H1 (cell line): ENCODE data around the gene ZNF697. TPM values are rescaled to one million over a fixed set of nuclear protein-coding genes. Genes with fewer than 3 reads are reported as not detected.

Source experiments
- CTCF ChIA-PET: fragments of 300-600 bp; sonication (Branson Sonifier 250); formaldehyde crosslinking; loops from one replicate; lab custom pipeline; 2021; ENCODE audit not compliant: partially characterized antibody; lab: Charles Lee
- POLR2A ChIA-PET: fragments of 300-600 bp; sonication (Branson Sonifier 250); formaldehyde crosslinking; loops from one replicate; lab custom pipeline; 2021; ENCODE audit warnings: inconsistent platforms; ENCODE audit not compliant: partially characterized antibody; lab: Charles Lee
- DNase-seq, 2 experiments: peaks; one replicate each; pipeline versions ENCODE4 v3.0.0 to v3.0.0-alpha.2; 2010 to 2022; ENCODE audit warnings: low spot score in 2 of 2, low read depth in 1 of 2, mixed read lengths in 1 of 2
- FAIRE-seq: peaks from 2 replicates; lab custom pipeline; 2011; peaks lifted over from hg19 to GRCh38; lab: Jason Lieb, UNC
- H2AFZ ChIP-seq: 2 replicates; pipeline ENCODE4 v1.8.1; 2012; ENCODE audit warnings: low read length, inconsistent platforms
- H2AK5ac ChIP-seq: 2 replicates; pipeline ENCODE4 v1.6.1; 2013; ENCODE audit warnings: low read depth, low read length
- H2BK120ac ChIP-seq: replicated peaks from 2 replicates; pipeline ENCODE3; 2013; ENCODE audit warnings: low read depth, low read length, inconsistent platforms
- H2BK12ac ChIP-seq: 2 replicates; pipeline ENCODE4 v1.6.1; 2013; ENCODE audit warnings: low read depth, low read length
- H2BK15ac ChIP-seq: 2 replicates; pipeline ENCODE4 v1.6.1; 2013; ENCODE audit warnings: low read length
- H2BK20ac ChIP-seq: 2 replicates; pipeline ENCODE4 v1.6.1; 2013; ENCODE audit warnings: low read length
- H2BK5ac ChIP-seq: 2 replicates; pipeline ENCODE4 v1.6.1; 2013; ENCODE audit warnings: low read depth, low read length
- H3K14ac ChIP-seq: 2 replicates; pipeline ENCODE4 v1.6.1; 2013; ENCODE audit warnings: inconsistent platforms; ENCODE audit not compliant: insufficient read length
- H3K18ac ChIP-seq: 2 replicates; pipeline ENCODE4 v1.6.1; 2013; ENCODE audit warnings: low read length; ENCODE audit errors: extremely low read depth
- H3K23ac ChIP-seq: 2 replicates; pipeline ENCODE4 v1.6.1; 2013; ENCODE audit warnings: inconsistent platforms; ENCODE audit not compliant: insufficient read length
- H3K23me2 ChIP-seq: 2 replicates; pipeline ENCODE4 v1.6.1; 2013; ENCODE audit warnings: low read depth, low read length
- H3K27ac ChIP-seq: 2 replicates; pipeline ENCODE4 v1.6.1; 2011; ENCODE audit warnings: low read depth, low read length, inconsistent platforms
- H3K27me3 ChIP-seq, 4 experiments: replicated peaks in 1 of 4; 1 replicate in 1 of 4; 2 replicates in 3 of 4; pipeline versions ENCODE4 v1.6.1 to v1.8.1; 2011 to 2013; ENCODE audit warnings: low read length in 3 of 4, mild to moderate bottlenecking in 3 of 4, inconsistent platforms in 2 of 4, mixed read lengths in 2 of 4, moderate library complexity in 1 of 4; ENCODE audit not compliant: control insufficient read depth in 3 of 4, insufficient read depth in 3 of 4; ENCODE audit errors: extremely low read depth in 1 of 4
- H3K36me3 ChIP-seq, 4 experiments: 2 replicates each; pipeline versions ENCODE4 v1.6.1 to v1.8.1; 2011 to 2013; ENCODE audit warnings: mild to moderate bottlenecking in 4 of 4, low read length in 3 of 4, moderate library complexity in 2 of 4, control low read depth in 1 of 4, inconsistent platforms in 1 of 4; ENCODE audit not compliant: insufficient read depth in 4 of 4, control insufficient read depth in 2 of 4
- H3K4ac ChIP-seq: replicated peaks from 2 replicates; pipeline ENCODE3; 2013; ENCODE audit warnings: low read length, low read depth, mixed read lengths, inconsistent platforms; ENCODE audit not compliant: insufficient read length
- H3K4me1 ChIP-seq, 4 experiments: replicated peaks in 1 of 4; 1 replicate in 1 of 4; 2 replicates in 3 of 4; pipeline versions ENCODE4 v1.6.1 to v1.8.1; 2011 to 2013; ENCODE audit warnings: low read length in 3 of 4, inconsistent platforms in 2 of 4, mixed read lengths in 1 of 4; ENCODE audit not compliant: insufficient read depth in 4 of 4, control insufficient read depth in 3 of 4
- H3K4me2 ChIP-seq, 2 experiments: 2 replicates each; pipeline versions ENCODE4 v1.6.1 to v1.8.1; 2011 to 2013; ENCODE audit warnings: low read depth in 2 of 2, low read length in 2 of 2, control low read depth in 1 of 2, inconsistent platforms in 1 of 2, mild to moderate bottlenecking in 1 of 2; ENCODE audit not compliant: insufficient read depth in 1 of 2
- H3K4me3 ChIP-seq, 4 experiments: fragments of 200-600, 300-600 bp in 1 of 4; sonication (generic), shearing (Covaris generic), sonication (Bioruptor Twin) in 1 of 4; 2 replicates each; pipeline versions ENCODE4 v1.5.1 to v1.8.1; 2011 to 2016; ENCODE audit warnings: low read length in 4 of 4, low read depth in 3 of 4, control low read depth in 2 of 4, inconsistent platforms in 2 of 4, mild to moderate bottlenecking in 2 of 4, mixed read lengths in 1 of 4, moderate library complexity in 1 of 4; ENCODE audit not compliant: insufficient read depth in 2 of 4; ENCODE audit errors: extremely low read depth in 1 of 4
- H3K56ac ChIP-seq: replicated peaks from 2 replicates; pipeline ENCODE3; 2013; ENCODE audit warnings: low read depth, mild to moderate bottlenecking, mixed read lengths, low read length, inconsistent platforms; ENCODE audit not compliant: insufficient read length
- H3K79me1 ChIP-seq: 2 replicates; pipeline ENCODE4 v1.6.1; 2013; ENCODE audit warnings: low read depth, low read length, control low read depth
- H3K79me2 ChIP-seq, 2 experiments: 2 replicates each; pipeline versions ENCODE4 v1.6.1 to v1.8.1; 2012 to 2013; ENCODE audit warnings: low read length in 2 of 2, mild to moderate bottlenecking in 2 of 2, inconsistent platforms in 1 of 2; ENCODE audit not compliant: insufficient read depth in 2 of 2, control insufficient read depth in 1 of 2
- H3K9ac ChIP-seq, 4 experiments: replicated peaks in 1 of 4; 1 replicate in 1 of 4; 2 replicates in 3 of 4; pipeline versions ENCODE4 v1.6.1 to v1.8.1; 2011 to 2013; ENCODE audit warnings: low read depth in 3 of 4, low read length in 3 of 4, control low read depth in 2 of 4, mild to moderate bottlenecking in 2 of 4, moderate library complexity in 2 of 4, inconsistent platforms in 1 of 4; ENCODE audit errors: extremely low read depth in 1 of 4
- H3K9me3 ChIP-seq, 2 experiments: 2 replicates each; pipeline versions ENCODE4 v1.6.1 to v1.8.1; 2012 to 2013; ENCODE audit warnings: mild to moderate bottlenecking in 2 of 2, moderate library complexity in 2 of 2, control low read depth in 1 of 2, inconsistent platforms in 1 of 2, low read depth in 1 of 2, low read length in 1 of 2, mixed read lengths in 1 of 2; ENCODE audit not compliant: insufficient read depth in 2 of 2
- H4K20me1 ChIP-seq, 2 experiments: replicated peaks in 1 of 2; 2 replicates each; pipeline versions ENCODE3 to v1.8.1; 2011 to 2013; ENCODE audit warnings: inconsistent platforms in 2 of 2, low read length in 2 of 2, mild to moderate bottlenecking in 1 of 2; ENCODE audit not compliant: insufficient read depth in 2 of 2, control insufficient read depth in 1 of 2
- H4K5ac ChIP-seq: 2 replicates; pipeline ENCODE4 v1.6.1; 2013; ENCODE audit warnings: low read length, low read depth, mixed read lengths, inconsistent platforms; ENCODE audit not compliant: insufficient read length
- H4K8ac ChIP-seq: 2 replicates; pipeline ENCODE4 v1.8.0; 2013; ENCODE audit warnings: mild to moderate bottlenecking, moderate library complexity, low read length, inconsistent platforms; ENCODE audit not compliant: insufficient read depth; ENCODE audit errors: extremely low read depth
- H4K91ac ChIP-seq: replicated peaks from 2 replicates; pipeline ENCODE3; 2013; ENCODE audit warnings: low read length, mixed read lengths, inconsistent platforms; ENCODE audit not compliant: insufficient read length
- CHD2 ChIP-seq: IDR thresholded peaks from 2 replicates; pipeline ENCODE4 v1.6.1; 2012; ENCODE audit warnings: low read length, improper control_type of control experiment
- EP300 ChIP-seq, 2 experiments: IDR thresholded peaks; 1 replicate in 1 of 2; 2 replicates in 1 of 2; pipeline ENCODE4 v1.6.1; 2011 to 2012; ENCODE audit warnings: low read depth in 2 of 2, low read length in 2 of 2, mild to moderate bottlenecking in 2 of 2, borderline replicate concordance in 1 of 2, inconsistent platforms in 1 of 2, moderate library complexity in 1 of 2
- GABPA ChIP-seq: IDR thresholded peaks from 2 replicates; pipeline ENCODE4 v1.6.1; 2011; ENCODE audit warnings: mild to moderate bottlenecking, low read length, moderate library complexity, borderline replicate concordance; ENCODE audit not compliant: insufficient read depth
- GTF2F1 ChIP-seq: IDR thresholded peaks from 2 replicates; pipeline ENCODE4 v1.6.1; 2012; ENCODE audit warnings: low read depth, low read length, improper control_type of control experiment, borderline replicate concordance
- HDAC2 ChIP-seq, 2 experiments: fragments of 300-600 bp in 1 of 2; sonication (generic) in 1 of 2; IDR thresholded peaks; 2 replicates each; pipeline ENCODE4 v1.6.1; 2011 to 2012; ENCODE audit warnings: low read depth in 2 of 2, low read length in 2 of 2, mild to moderate bottlenecking in 2 of 2, moderate library complexity in 2 of 2, borderline replicate concordance in 1 of 2, inconsistent platforms in 1 of 2
- KDM4A ChIP-seq: IDR thresholded peaks from one replicate; pipeline ENCODE4 v1.7.1; 2012; ENCODE audit warnings: low read depth, mild to moderate bottlenecking, moderate library complexity, low read length, inconsistent platforms; ENCODE audit not compliant: severe bottlenecking
- KDM5A ChIP-seq: fragments of 200-600 bp; IDR thresholded peaks from 2 replicates; pipeline ENCODE4 v1.7.1; 2012; ENCODE audit warnings: mild to moderate bottlenecking, low read length, inconsistent platforms, mixed read lengths
- RAD21 ChIP-seq, 2 experiments: IDR thresholded peaks in 1 of 2; conservative IDR thresholded peaks in 1 of 2; 2 replicates each; pipeline ENCODE4 v1.6.1; 2011; ENCODE audit warnings: low read depth in 2 of 2, low read length in 2 of 2, improper control_type of control experiment in 1 of 2, inconsistent platforms in 1 of 2, mild to moderate bottlenecking in 1 of 2, moderate library complexity in 1 of 2
- SIX5 ChIP-seq: IDR thresholded peaks from 2 replicates; pipeline ENCODE4 v1.6.1; 2011; ENCODE audit warnings: mild to moderate bottlenecking, low read depth, low read length
- SP1 ChIP-seq: IDR thresholded peaks from 2 replicates; pipeline ENCODE4 v1.6.1; 2011; ENCODE audit warnings: low read depth, low read length
- SRF ChIP-seq: IDR thresholded peaks from 2 replicates; pipeline ENCODE4 v1.6.1; 2011; ENCODE audit warnings: mild to moderate bottlenecking, low read depth, low read length, moderate library complexity
- TAF7 ChIP-seq: optimal IDR thresholded peaks from 2 replicates; pipeline ENCODE3; 2011; ENCODE audit warnings: low read depth, mild to moderate bottlenecking, inconsistent platforms, low read length, moderate library complexity, borderline replicate concordance
- WGBS, 2 experiments: shearing (Covaris generic) in 1 of 2; methylation state at CpG; one replicate each; pipeline versions ENCODE4 v1.1.6 to v1.1.7; 2013 to 2015; ENCODE audit warnings: low lambda C conversion rate in 2 of 2, mixed read lengths in 2 of 2, inconsistent platforms in 1 of 2, low coverage in 1 of 2, missing lambda C conversion rate in 1 of 2; ENCODE audit not compliant: insufficient replicate concordance in 2 of 2, insufficient coverage in 1 of 2, insufficient read length in 1 of 2; ENCODE audit errors: extremely low coverage in 1 of 2, missing lambda C conversion rate in 1 of 2; 5-methylcytosine and 5-hydroxymethylcytosine counted together
- polyA plus RNA-seq, 7 experiments: library from polyadenylated mRNA; depleted of rRNA in 3 of 7; stranded (reverse) in 5 of 7; unstranded in 2 of 7; fragments of >200 nt in 5 of 7; fragments of 200-250 nt in 2 of 7; gene quantifications; 1 replicate in 5 of 7; 2 replicates in 1 of 7; 4 replicates in 1 of 7; pipeline versions ENCODE4 v1.2.1 to v1.2.3, GENCODE V29; 2011 to 2013; ENCODE audit warnings: missing spikeins in 2 of 7, mixed read lengths in 2 of 7
- total RNA-seq: library from RNA; stranded (reverse); fragmentation: NEBNext Ultra II Directional; extraction: Animal tissue kit (Norgen Biotek cat#: 25700); gene quantifications from 2 replicates; pipeline ENCODE4 v1.2.1, GENCODE V29; 2021
- TF ChIP-seq, protein P1 (sequence below): IDR thresholded peaks from 2 replicates; pipeline ENCODE4 v1.6.1; 2012; ENCODE audit warnings: inconsistent platforms

The ZNF697 gene
- total and polyA plus RNA-seq, 2 of the 8 experiments (the other 6 are each of a cell fraction or from before 2014, with no cell fraction given): 5.6 to 18.3 TPM

GRCh38 chr1:119621705-119622104 lies 26.4 kb downstream of the ZNF697 start:
- Histone ChIP-seq H3K23me2 (no peaks in the 10 kb centered on the region), H4K91ac (no peak overlapping the region), H3K36me3 (peaks cover 0 to 17% (median 9%) of the 10 kb centered on the region in 4 experiments; a peak in 6 of 8 replicates), H3K18ac (no peak overlapping the region), H2AK5ac (no peak overlapping the region), H3K9ac (no peak overlapping the region), H2BK15ac (no peak overlapping the region), H3K4ac (no peak overlapping the region), H3K23ac (no peak overlapping the region), H3K79me2 (no peaks in the 10 kb centered on the region), H2BK120ac (no peak overlapping the region), H2AFZ (no peak overlapping the region), H3K9me3 (no peaks in the 10 kb centered on the region; a peak in 1 of 4 replicates), H3K79me1 (no peaks in the 10 kb centered on the region; the same call in 1 of the 2 replicates), H3K4me3 (no peak overlapping the region), H2BK5ac (no peak overlapping the region), H4K20me1 (peaks cover 3 to 10% of the 10 kb centered on the region in 2 experiments), H3K27ac (no peak overlapping the region), H3K56ac (no peak overlapping the region), H4K5ac (no peak overlapping the region), H3K27me3 (no peaks in the 10 kb centered on the region), H2BK20ac (no peak overlapping the region), H3K4me2 (no peak overlapping the region), H3K14ac (no peak overlapping the region), H4K8ac (no peak overlapping the region), H3K4me1 (peaks cover 0 to 9% (median 1%) of the 10 kb centered on the region in 4 experiments; a peak in 5 of 7 replicates), H2BK12ac (no peak overlapping the region)
- FAIRE-seq (no peak), DNase-seq (no peak)
- POLR2A ChIA-PET: interaction anchor here (0.9 to 9.1 kb wide), 5 partner anchors 10 to 90 kb away, joined by 3 to 40 read pairs (median 9); partner anchors contain the start of genes PHGDH and ZNF697
- CTCF ChIA-PET: interaction anchor here (1.3 to 29.8 kb wide), 5 partner anchors 8 to 56 kb away, joined by 5 to 786 read pairs (median 7); partner anchors contain the start of gene ZNF697
- WGBS, 2 experiments: 88% methylated on average over 4 of the region's 4 CpGs; no CpG with 5 or more reads in 1 of the 2 experiments
- TF ChIP-seq, protein P1, sequence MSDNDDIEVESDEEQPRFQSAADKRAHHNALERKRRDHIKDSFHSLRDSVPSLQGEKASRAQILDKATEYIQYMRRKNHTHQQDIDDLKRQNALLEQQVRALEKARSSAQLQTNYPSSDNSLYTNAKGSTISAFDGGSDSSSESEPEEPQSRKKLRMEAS: no peak
- TF ChIP-seq RAD21 (IDR thresholded peaks at IDR 0.05 in 1 of 2, conservative IDR thresholded peaks at IDR 0.05 in 1 of 2; ENCODE audit: low read depth in 2 of 2, low read length in 2 of 2) (no peak), KDM5A (no peak), TAF7 (no peak), SRF (no peak), KDM4A (no peak), SIX5 (no peak), SP1 (no peak), GTF2F1 (no peak), CHD2 (no peak), EP300 (IDR thresholded peaks at IDR 0.05; ENCODE audit: borderline replicate concordance in 1 of 2, low read depth in 2 of 2, low read length in 2 of 2) (no peak), HDAC2 (IDR thresholded peaks at IDR 0.05; ENCODE audit: borderline replicate concordance in 1 of 2, low read depth in 2 of 2, low read length in 2 of 2) (no peak), GABPA (no peak)
